NCI-H460 (cell line): ENCODE results near the gene BCL11A. TPM values are rescaled to one million over a fixed set of nuclear protein-coding genes. Genes with fewer than 3 reads are reported as not detected.

Experiments used
- DNase-seq: peaks from one replicate; pipeline ENCODE4 v3.0.0-alpha.2; 2016; ENCODE audit warnings: low read depth; ENCODE audit errors: extremely low read depth
- total RNA-seq: library from RNA; depleted of rRNA; stranded (reverse); fragments of >200 nt; shearing (Covaris generic); gene quantifications from 2 replicates; pipeline ENCODE4 v1.2.3, GENCODE V29; 2014

BCL11A gene
- total RNA-seq, 1 experiment from 2014 or later, result 2.1 TPM

DNA sequence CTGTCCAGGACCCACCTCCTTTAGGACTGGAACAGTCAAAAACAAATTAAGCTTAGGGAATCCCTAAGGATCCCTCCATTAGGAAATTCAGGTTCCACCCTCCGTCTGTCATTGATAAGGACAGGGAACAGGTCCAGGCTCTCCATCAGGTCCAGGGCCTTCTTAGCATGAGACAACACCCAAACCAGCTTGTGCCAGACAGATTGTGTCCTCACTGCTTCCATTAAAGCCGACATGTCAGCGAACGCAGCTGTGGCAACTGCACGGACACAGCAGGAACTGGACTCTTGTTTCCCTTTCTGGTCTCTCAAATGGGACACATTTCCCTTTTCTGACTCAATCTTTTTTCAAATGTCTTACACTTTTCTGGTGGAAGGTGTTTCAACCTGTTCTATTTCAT, 81.4 kb downstream of the BCL11A start:
- DNase-seq, result no peak

DNA sequence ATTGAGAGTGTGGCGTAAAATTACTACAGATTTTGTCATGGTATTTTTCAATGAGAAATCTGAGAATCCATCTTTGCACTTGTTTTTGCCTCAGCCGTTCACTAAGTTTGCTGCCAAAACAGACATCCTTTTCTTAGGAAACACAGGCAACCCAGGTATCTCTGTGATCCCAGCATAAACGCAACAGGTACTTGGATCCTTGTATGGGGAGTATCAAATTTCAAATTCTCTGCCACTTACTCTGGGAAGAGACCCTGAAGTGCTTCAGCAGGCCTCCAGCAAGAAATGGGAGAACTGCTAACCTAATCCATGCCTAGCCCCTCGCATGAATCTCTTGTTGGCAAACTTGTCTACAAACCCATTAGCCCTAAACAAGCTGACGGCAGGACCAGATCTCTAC, 83.1 kb downstream of the BCL11A start:
- DNase-seq, result no peak

- no peak for DNase-seq
Measured at GRCh38 chr2:60469536-60470317, 83.7 kb downstream of the BCL11A start.

- no peak for DNase-seq
Measured at GRCh38 chr2:60468382-60469085, 84.9 kb downstream of the BCL11A start.

GRCh38 chr2:60466161-60466702, 87.2 kb downstream of the BCL11A start:
- DNase-seq, result no peak

GRCh38 chr2:60465736-60466135, 87.7 kb downstream of the BCL11A start:
- DNase-seq, result no peak

DNA sequence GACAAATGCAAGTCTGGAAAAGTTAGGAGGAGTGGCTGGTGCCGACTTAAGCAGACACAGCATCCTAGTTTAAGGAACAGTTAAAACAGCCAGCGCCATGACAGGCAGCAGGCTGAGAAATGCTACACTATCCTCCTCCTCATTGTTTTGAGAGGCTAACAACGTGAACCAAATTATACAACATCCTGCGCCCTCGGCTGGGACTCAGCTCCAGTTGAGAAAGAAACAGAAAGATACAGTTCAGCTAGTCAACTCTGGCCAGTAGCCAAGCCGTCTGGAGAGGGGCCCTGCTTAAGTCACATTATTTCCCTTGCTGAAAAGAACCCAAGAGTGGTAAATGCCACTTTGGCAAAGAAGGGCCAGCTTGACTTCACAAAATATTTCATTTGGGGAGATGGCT, 90.2 kb downstream of the BCL11A start:
- no peak for DNase-seq

DNA sequence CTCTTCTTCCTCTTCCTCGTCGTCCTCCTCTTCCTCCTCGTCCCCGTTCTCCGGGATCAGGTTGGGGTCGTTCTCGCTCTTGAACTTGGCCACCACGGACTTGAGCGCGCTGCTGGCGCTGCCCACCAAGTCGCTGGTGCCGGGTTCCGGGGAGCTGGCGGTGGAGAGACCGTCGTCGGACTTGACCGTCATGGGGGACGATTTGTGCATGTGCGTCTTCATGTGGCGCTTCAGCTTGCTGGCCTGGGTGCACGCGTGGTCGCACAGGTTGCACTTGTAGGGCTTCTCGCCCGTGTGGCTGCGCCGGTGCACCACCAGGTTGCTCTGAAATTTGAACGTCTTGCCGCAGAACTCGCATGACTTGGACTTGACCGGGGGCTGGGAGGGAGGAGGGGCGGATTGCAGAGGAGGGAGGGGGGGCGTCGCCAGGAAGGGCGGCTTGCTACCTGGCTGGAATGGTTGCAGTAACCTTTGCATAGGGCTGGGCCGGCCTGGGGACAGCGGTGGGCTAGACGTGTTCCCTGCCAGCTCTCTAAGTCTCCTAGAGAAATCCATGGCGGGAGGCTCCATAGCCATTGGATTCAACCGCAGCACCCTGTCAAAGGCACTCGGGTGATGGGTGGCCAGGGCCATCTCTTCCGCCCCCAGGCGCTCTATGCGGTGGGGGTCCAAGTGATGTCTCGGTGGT, 91.9 kb downstream of the BCL11A start:
- no peak for DNase-seq

- no peak for DNase-seq
Measured at GRCh38 chr2:60460577-60461420, 92.7 kb downstream of the BCL11A start.

DNA sequence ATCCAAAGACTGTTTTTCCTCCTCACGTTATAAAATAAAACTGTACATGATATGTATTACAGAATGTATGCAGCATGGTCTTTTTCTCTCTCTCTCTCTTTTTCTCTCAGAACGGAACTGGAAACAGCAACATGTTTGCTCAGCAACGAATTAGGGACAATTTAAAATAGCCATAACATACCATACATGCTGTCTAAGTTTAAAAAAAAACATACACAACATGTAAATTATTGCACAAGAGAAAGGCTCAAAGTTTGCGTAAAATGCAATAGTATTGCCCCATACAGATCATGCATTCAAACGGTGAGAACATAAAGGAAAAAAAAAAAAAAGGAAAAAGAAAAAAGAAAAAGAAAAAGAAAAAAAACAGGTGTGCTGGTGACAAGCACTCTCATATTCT, 93.6 kb downstream of the BCL11A start:
- no peak for DNase-seq

DNA sequence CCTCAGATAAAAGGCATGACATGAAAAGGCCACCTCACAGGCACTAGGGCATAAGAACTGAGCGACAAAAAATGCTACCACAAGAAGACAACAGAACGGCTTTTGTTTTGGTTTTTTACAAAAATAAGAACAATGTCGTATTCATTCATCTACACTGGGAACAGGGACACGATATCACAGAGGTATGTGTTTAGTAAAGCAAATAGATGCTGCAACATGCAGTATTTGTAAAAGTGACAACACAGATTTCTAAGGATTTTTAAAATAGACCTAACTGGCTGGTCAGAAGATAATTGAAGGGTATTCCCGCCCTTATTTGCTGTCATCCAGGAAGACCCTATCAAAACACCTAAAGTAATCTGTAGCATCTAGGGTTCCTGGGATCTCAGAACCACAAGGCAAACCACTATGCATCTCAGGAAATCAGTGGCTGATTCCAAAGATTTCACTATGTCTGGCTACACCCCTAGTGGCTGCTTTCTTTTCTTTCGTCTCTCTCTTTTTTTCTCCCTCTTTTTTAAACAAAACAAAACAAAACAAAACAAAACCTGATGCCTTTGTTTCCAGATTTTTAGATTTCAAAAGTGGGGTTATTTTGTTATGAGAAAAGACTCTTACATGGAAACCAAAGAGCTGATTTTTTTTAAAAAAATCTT, 97.2 kb downstream of the BCL11A start:
- no peak for DNase-seq

- no peak for DNase-seq
Measured at GRCh38 chr2:60453872-60454271, 99.6 kb downstream of the BCL11A start.

DNA sequence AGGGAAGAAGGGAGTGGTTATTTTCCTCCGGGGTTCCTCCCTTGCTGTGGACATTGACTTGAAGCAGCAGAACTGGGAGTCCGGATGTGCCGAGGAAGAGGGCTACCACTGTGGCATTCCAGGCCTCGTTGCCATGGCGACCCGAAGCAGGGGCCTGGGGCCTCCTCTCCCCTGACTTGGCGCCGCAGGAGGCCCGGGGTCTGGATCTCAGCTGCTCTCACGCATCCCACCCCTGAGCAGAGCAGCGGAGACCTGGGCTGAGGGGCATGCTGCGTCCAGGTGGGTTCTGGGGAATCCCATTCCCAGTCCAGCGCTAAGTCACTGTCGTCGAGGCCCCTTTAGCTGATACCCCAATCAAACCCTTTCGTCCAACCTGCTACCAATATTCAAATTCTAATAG, 100.2 kb downstream of the BCL11A start:
- DNase-seq, result no peak

- no peak for DNase-seq
Measured at GRCh38 chr2:60450488-60450887, 103.0 kb downstream of the BCL11A start.

- DNase-seq, result no peak
Measured at GRCh38 chr2:60447943-60448342, 105.5 kb downstream of the BCL11A start.

GRCh38 chr2:60446413-60447267, 106.8 kb downstream of the BCL11A start:
- no peak for DNase-seq

GRCh38 chr2:60445684-60446179, 107.7 kb downstream of the BCL11A start:
- DNase-seq, result no peak

- DNase-seq, result no peak
Measured at GRCh38 chr2:60442608-60443007, 110.8 kb downstream of the BCL11A start.

DNA sequence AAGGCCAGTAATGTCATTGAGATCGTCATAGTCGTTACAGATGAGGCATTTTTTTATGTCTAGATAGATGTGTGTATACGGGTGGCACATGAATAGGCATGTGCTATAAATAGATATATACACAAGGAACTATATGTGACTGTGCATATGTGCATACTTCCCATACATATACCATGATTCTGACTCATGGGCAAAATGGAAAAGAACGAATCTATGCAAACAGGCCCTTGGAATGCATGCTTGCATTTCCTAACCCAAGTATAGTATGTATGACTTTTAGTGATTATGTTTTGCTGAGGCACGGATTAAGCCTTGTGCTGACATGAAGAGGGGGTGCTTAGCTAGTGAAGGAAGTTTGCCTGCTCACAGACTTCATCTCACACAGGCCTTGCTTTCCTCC, 111.7 kb downstream of the BCL11A start:
- DNase-seq, result no peak
